ENCODE data around the gene COG7. TPM values are rescaled to one million over a fixed set of nuclear protein-coding genes. Genes with fewer than 3 reads are reported as not detected.

The COG7 gene
- total RNA-seq, 1 experiment from 2014 or later, result 17.9 TPM

GRCh38 chr16:23385441-23385840 lies 67.5 kb downstream of the COG7 start:
- Histone ChIP-seq H3K9me3 (ENCODE audit: control insufficient read depth, low read depth, low read length) (no peaks in the 10 kb centered on the region), H3K14ac (ENCODE audit: insufficient read depth, low read length) (no peak overlapping the region), H2BK20ac (ENCODE audit: low read depth, low read length, poor library complexity, severe bottlenecking) (no peak overlapping the region), H2BK5ac (ENCODE audit: insufficient read length, low read length) (no peak overlapping the region), H2AK5ac (ENCODE audit: insufficient read length, low read length) (no peak overlapping the region), H3K27ac (ENCODE audit: insufficient read length, low read depth, low read length) (no peak overlapping the region), H3K4ac (ENCODE audit: low read depth, low read length) (no peak overlapping the region), H4K91ac (ENCODE audit: insufficient read length, low read depth, low read length) (no peak overlapping the region), H2BK120ac (ENCODE audit: low read depth, low read length, poor library complexity, severe bottlenecking) (no peak overlapping the region), H3K56ac (ENCODE audit: insufficient read length, low read depth, low read length) (no peak overlapping the region), H3K23ac (ENCODE audit: insufficient read length, low read depth, low read length) (no peak overlapping the region), H3K27me3 (ENCODE audit: insufficient read depth, low read length) (no peaks in the 10 kb centered on the region), H3K4me1 (ENCODE audit: insufficient read depth, low read length) (no peaks in the 10 kb centered on the region), H2BK12ac (ENCODE audit: insufficient read length, low read depth, low read length) (no peak overlapping the region), H3T11ph (ENCODE audit: low read length) (no peak overlapping the region), H3K79me2 (ENCODE audit: insufficient read depth, low read length) (no peaks in the 10 kb centered on the region), H3K18ac (ENCODE audit: insufficient read length, low read depth, low read length) (no peak overlapping the region), H3K79me1 (ENCODE audit: insufficient read depth, low read depth, low read length, poor library complexity, severe bottlenecking) (no peaks in the 10 kb centered on the region), H2BK15ac (ENCODE audit: low read depth, low read length) (no peak overlapping the region), H4K20me1 (ENCODE audit: control insufficient read depth, insufficient read depth, insufficient read length) (no peaks in the 10 kb centered on the region), H3K4me2 (ENCODE audit: insufficient read depth, insufficient read length, low read length) (no peak overlapping the region), H4K8ac (replicated peaks; ENCODE audit: insufficient read length, low read depth, low read length) (no peak overlapping the region), H4K5ac (ENCODE audit: insufficient read length, low read depth, low read length) (no peak overlapping the region), H3K9ac (ENCODE audit: extremely low read depth, insufficient read length, low read length) (no peak overlapping the region), H2AFZ (ENCODE audit: low read length) (no peak overlapping the region), H3K23me2 (ENCODE audit: insufficient read length, low read depth, low read length, poor library complexity, severe bottlenecking) (no peaks in the 10 kb centered on the region)
- no peaks in the 10 kb centered on the region for H3K27me3 Mint-ChIP-seq (ENCODE audit: low read depth)
- no peak for DNase-seq
- no peak overlapping the region for H3K4me3 Mint-ChIP-seq
- WGBS (ENCODE audit: extremely low coverage, insufficient read length, low lambda C conversion rate), result no CpG with 5 or more reads among the region's 15 CpGs
- H3K27ac Mint-ChIP-seq, result no peak overlapping the region
- H3K4me1 Mint-ChIP-seq, result peaks cover 5% of the 10 kb centered on the region in 2 experiments; a peak in 2 of 4 replicates
- peaks cover 8 to 21% (median 15%) of the 10 kb centered on the region in 3 experiments; a peak in 6 of 7 replicates for H3K36me3 Mint-ChIP-seq (ENCODE audit: insufficient read depth in 1 of 3, low read depth in 3 of 3)
- no peaks in the 10 kb centered on the region for H3K9me3 Mint-ChIP-seq
- TF ChIP-seq CTCF (conservative IDR thresholded peaks at IDR 0.05), result no peak

All from H9 (cell line).